Tibial nerve (tissue), 3 donors: Measurements from ENCODE around the gene SLC9A9.

Experiments
- CTCF ChIP-seq, 5 experiments: fragments of 200-600 bp in 3 of 5; fragments of 450-650 bp in 2 of 5; sonication (generic) in 3 of 5; IDR thresholded peaks; one replicate each; pipeline ENCODE4 v1.5.1; 2016 to 2019; ENCODE audit warnings: antibody characterized with exemption in 5 of 5, mild to moderate bottlenecking in 3 of 5, moderate library complexity in 2 of 5
- POLR2A ChIP-seq, 2 donors: fragments of 450-650 bp; IDR thresholded peaks; one replicate each; pipeline ENCODE4 v1.6.1; 2017; ENCODE audit warnings: antibody characterized with exemption in 2 of 2, mild to moderate bottlenecking in 2 of 2, moderate library complexity in 2 of 2

GRCh38 chr3:143784446-143784845, 63.8 kb downstream of the SLC9A9 start:
- TF ChIP-seq CTCF (IDR thresholded peaks at IDR 0.05), result no peak
- no peak for TF ChIP-seq POLR2A (IDR thresholded peaks at IDR 0.05)
